GM12874 (cell line): ENCODE data around the gene LRBA.

Experiments
- CTCF ChIP-seq: IDR thresholded peaks from 2 replicates; pipeline ENCODE4 v1.5.1; 2011; ENCODE audit warnings: low read depth, mild to moderate bottlenecking, control low read depth, low read length, moderate library complexity; ENCODE audit not compliant: insufficient read depth

LRBA gene

DNA sequence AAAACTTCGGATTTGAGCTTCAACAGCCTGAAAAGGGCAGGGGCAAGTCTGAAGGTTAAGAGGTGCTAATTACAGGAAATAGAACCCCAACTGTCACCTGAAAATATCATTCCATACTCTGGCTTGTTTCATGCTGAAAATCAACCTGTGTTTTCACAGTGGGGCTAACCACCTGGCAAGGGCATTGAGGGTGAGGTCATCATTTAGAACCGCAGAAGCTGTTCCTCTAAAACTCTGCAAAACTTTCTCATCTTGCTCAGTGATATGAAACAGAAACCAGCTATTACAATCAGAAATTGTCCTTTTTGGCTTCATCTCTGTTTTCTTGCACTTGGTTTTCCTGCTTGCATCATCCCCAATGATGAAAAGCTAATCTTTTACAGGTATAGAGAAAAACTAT is 689.2 kb downstream of the LRBA start:
- no peak for TF ChIP-seq CTCF

DNA sequence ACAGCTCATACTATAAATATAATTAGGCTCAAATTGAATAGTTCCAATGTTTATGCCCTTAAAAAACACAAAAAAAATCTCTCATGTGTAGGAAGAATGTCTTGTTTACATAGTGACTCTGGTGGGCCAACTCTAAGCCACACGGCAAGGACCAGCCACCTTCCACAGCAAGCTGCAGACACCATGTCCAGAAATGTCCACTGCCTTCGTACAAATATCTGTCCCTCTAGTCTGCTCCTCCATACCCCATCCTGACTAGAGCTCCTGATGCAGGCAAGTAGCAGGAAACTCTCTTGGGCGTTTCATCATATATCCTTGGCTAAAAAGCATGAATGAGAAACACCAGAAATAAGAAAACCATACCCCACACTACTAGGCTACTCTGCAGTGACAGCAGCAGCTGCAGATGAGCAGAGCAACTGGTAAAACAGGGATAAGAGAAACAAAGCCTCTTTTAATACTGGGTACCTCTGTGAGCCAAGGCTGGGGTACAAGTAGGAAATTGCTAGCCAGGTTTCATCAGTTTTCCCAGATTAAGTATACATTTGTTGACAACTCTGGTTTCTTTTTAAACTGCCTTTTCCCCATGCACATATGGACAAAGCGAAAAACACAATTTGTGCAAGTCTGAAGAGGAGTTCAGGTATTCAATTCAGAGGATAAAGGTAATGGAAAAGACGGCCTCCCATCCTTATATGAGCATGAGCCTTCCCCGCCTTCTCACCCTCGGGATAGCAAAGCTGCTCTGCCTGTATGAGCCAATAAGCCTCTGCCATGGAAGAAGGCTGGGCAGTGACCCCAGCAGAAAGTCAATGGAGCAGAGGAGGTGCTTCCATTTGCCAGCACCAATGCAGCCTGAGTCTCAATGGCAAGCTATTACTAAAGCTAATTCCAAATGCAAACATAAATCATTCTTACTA is 691.4 kb downstream of the LRBA start:
- TF ChIP-seq CTCF: no peak

DNA sequence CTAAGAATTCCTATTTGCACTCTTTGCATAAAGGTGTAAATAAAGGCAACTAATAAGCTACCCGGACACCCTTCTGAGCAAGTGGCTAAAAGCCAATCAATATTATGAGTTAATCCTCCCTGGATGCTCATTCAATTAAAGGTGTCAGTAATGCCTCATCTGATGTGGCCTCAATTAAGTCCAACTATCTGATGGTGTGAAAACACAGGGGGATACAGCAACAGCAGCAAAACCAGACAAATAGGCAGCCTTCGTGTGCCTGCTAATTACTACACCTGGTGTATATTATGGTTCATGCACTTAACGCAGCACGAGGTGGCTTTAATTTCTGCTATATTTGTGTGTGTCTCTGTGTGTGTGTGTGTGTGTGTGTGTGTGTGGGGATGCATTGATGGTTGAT is 692.4 kb downstream of the LRBA start:
- TF ChIP-seq CTCF: no peak

- no peak for TF ChIP-seq CTCF
Observed at GRCh38 chr4:150321113-150321512, 694.0 kb downstream of the LRBA start.

GRCh38 chr4:150318971-150319370 is 696.1 kb downstream of the LRBA start:
- TF ChIP-seq CTCF: no peak

DNA sequence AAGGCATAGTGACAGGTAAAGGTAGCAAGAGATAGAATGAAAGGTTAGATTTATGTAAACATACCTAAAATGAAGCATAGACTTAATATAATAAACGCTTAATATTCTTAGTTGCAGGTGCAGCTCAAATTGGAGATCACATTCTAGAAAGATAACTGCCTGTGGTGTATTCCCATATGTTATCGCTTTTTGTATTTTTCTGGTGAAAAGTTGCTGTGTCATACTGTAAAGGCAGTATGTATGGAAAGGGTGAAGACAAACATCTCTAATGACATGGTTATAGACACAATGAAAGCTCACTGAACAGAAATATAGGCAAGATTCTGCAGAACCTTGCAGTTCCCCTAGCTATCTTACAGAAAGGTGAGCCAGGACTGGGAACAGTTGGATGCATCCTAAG is 696.6 kb downstream of the LRBA start:
- TF ChIP-seq CTCF: no peak

DNA sequence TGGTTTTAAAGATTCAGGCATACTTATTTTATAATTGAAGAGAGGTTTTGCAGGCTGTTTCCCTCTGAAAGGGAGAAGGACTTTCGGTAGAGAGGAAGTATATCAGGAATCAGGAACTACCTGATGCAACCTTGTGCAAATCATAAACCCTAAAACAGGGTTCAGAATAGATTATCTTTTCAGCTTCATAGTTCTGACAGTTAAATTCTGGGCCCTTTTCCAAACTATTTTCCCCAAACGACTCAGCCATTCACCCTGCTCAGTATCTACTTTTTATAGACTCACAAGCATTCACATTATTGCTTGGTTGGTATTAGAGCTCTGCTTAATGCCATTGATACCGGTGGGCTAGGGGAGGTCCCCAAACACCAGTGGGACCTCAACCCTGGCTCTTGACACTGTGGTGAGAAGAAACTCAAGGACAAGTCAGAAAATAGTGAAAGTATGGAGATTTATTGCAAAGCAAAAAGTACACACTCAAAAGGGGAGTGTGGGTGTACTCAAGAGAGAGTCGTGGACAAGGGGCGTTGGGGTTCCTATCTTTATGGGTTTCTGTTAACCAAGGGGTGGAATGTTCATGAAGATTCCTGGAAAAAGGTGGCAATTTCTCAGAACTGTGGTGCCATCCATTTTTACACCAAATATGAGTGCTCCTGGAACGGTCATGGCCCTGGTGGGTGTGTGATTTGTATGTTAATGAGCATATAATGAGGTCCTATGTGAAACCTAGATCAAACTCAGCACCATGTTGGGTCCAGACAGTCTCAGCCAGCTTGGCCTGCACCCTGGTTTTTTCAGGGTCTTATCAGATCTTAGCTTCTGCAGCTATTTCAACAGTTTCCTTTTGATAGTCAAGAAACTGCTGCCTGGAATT is 698.5 kb downstream of the LRBA start:
- TF ChIP-seq CTCF: no peak
